AG09319 (cell line): Measurements from ENCODE around the gene RRP1.

Experiments
- DNase-seq: peaks from one replicate; pipeline ENCODE4 v3.0.0-alpha.2; 2010; ENCODE audit warnings: low read depth; ENCODE audit errors: extremely low read depth
- TF ChIP-seq, protein P1 (sequence below): IDR thresholded peaks from 2 replicates; pipeline ENCODE4 v1.5.1; 2011; ENCODE audit warnings: low read depth, mild to moderate bottlenecking, inconsistent platforms, low read length, moderate library complexity

Gene RRP1

GRCh38 chr21:43771698-43772424 lies 17.5 kb upstream of the RRP1 start:
- no peak for DNase-seq

DNA sequence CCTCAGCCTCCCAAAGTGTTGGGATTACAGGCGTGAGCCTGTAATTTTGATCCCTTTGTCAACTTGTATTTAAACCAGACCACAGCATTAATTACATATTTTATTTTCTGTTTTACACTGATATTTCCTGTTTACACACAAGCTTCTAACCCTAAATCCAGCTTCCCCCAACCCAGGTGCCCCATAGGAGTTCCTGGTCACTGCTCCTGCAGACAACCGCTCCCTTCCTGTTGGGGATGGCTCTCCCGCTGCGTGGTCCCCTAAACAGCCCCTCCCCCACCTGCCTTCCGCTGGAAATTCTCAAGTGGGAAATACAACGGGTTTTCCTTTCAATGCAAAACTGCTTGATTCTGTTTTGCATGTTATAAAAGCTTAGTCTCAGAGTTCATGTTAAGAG lies 17.0 kb upstream of the RRP1 start:
- TF ChIP-seq, protein P1, sequence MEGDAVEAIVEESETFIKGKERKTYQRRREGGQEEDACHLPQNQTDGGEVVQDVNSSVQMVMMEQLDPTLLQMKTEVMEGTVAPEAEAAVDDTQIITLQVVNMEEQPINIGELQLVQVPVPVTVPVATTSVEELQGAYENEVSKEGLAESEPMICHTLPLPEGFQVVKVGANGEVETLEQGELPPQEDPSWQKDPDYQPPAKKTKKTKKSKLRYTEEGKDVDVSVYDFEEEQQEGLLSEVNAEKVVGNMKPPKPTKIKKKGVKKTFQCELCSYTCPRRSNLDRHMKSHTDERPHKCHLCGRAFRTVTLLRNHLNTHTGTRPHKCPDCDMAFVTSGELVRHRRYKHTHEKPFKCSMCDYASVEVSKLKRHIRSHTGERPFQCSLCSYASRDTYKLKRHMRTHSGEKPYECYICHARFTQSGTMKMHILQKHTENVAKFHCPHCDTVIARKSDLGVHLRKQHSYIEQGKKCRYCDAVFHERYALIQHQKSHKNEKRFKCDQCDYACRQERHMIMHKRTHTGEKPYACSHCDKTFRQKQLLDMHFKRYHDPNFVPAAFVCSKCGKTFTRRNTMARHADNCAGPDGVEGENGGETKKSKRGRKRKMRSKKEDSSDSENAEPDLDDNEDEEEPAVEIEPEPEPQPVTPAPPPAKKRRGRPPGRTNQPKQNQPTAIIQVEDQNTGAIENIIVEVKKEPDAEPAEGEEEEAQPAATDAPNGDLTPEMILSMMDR, result no peak
- DNase-seq, result no peak

More at GRCh38 chr21:43771698-43772424, 17.5 kb upstream of the RRP1 start:
- TF ChIP-seq, protein P1, result no peak

- TF ChIP-seq, protein P1, result no peak
These were observed 15.2 kb upstream of the RRP1 start for GRCh38 chr21:43774163-43774562.

DNA sequence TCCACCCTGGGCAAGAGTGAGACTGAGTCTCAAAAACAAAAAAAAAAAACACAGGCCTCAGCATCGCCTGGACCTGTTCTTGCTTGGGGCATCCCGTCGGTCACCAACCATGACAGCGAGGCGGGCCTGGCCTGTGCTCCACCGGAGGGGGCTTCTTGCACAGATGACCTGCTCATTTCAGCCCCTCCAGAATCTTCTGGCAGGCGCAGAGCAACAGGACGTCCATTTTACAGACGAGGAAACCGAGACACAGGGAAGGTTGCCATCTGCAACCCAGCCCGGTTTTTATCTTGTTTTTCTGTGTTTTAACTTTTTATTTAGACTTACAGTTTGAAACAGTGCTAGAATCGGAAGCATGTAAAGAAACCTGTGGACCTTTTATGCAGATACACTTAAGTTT lies 14.2 kb upstream of the RRP1 start:
- TF ChIP-seq, protein P1, result no peak

More at GRCh38 chr21:43774163-43774562, 15.2 kb upstream of the RRP1 start:
- DNase-seq, result no peak

GRCh38 chr21:43775795-43776430 lies 13.5 kb upstream of the RRP1 start, which contains the start of gene CSTB:
Gene CSTB (minus strand): TSS chr21:43776308. CDS start chr21:43776269, 39 bp downstream.
- TF ChIP-seq, protein P1, result no peak
- no peak for DNase-seq

More for the DNA sequence above, 14.2 kb upstream of the RRP1 start:
- DNase-seq, result no peak

DNA sequence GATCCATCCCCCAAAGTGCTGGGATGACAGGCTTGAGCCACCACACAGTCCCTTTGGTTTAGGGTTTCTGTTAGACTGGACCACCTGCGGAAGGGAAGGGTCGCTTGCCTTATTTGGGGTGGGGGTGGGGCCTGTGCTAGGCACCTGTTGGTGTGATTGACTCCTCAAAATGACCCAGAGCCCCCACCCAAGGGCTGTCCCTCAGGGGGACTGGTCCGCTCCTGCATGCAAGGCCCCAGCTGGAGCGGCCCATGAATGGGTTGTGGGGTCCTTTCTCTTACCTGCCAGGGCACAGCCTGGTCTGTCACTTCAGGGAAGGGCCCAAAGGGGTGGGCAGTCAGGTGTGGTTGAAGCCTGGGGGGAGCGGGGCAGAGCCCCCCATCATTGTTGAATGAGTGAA lies 11.4 kb upstream of the RRP1 start:
- TF ChIP-seq, protein P1, result no peak
- no peak for DNase-seq

- TF ChIP-seq, protein P1, result no peak
- DNase-seq, result no peak
These were observed 10.7 kb upstream of the RRP1 start for GRCh38 chr21:43778469-43779335.
